Lung (tissue), 12 donors: Measurements from ENCODE around the gene AGR2. TPM values are rescaled to one million over a fixed set of nuclear protein-coding genes. Genes with fewer than 3 reads are reported as not detected.

Source experiments
- ATAC-seq: fragments of 200-7000 bp; cut with Tn5 transposase; one replicate; pipeline ENCODE4 v1.9.1; 2020; ENCODE audit warnings: moderate number of reproducible peaks; ENCODE audit not compliant: insufficient read depth, low FRiP score
- DNase-seq, 3 donors: peaks; one replicate each; pipeline ENCODE4 v3.0.0-alpha.2; 2013 to 2017
- H3K27ac ChIP-seq, 2 donors: one replicate each; pipeline ENCODE4 v1.5.1; 2013; ENCODE audit warnings: mild to moderate bottlenecking in 2 of 2, moderate library complexity in 2 of 2, control low read depth in 1 of 2, inconsistent platforms in 1 of 2, low read depth in 1 of 2, low read length in 1 of 2
- H3K27me3 ChIP-seq, 3 donors: one replicate each; pipeline ENCODE4 v1.5.1; 2013; ENCODE audit warnings: low read length in 2 of 3; ENCODE audit not compliant: control insufficient read depth in 3 of 3, insufficient read depth in 3 of 3
- H3K36me3 ChIP-seq, 4 donors: one replicate each; pipeline ENCODE4 v1.5.1; 2013; ENCODE audit warnings: low read length in 4 of 4, mild to moderate bottlenecking in 1 of 4, moderate library complexity in 1 of 4; ENCODE audit not compliant: control insufficient read depth in 4 of 4, insufficient read depth in 4 of 4
- H3K4me1 ChIP-seq, 5 donors: one replicate each; pipeline ENCODE4 v1.5.1; 2013; ENCODE audit warnings: low read length in 5 of 5, mild to moderate bottlenecking in 2 of 5, moderate library complexity in 1 of 5; ENCODE audit not compliant: control insufficient read depth in 5 of 5, insufficient read depth in 5 of 5
- H3K4me3 ChIP-seq: one replicate; pipeline ENCODE4 v1.5.1; 2013; ENCODE audit warnings: mild to moderate bottlenecking, control low read depth, moderate library complexity
- H3K9ac ChIP-seq, 2 donors: one replicate each; pipeline ENCODE4 v1.5.1; 2013; ENCODE audit warnings: low read length in 2 of 2, control low read depth in 1 of 2; ENCODE audit not compliant: insufficient read depth in 1 of 2
- H3K9me3 ChIP-seq, 4 donors: one replicate each; pipeline ENCODE4 v1.5.1; 2013; ENCODE audit warnings: low read length in 3 of 4, mild to moderate bottlenecking in 1 of 4, moderate library complexity in 1 of 4; ENCODE audit not compliant: control insufficient read depth in 4 of 4, insufficient read depth in 3 of 4
- CTCF ChIP-seq: IDR thresholded peaks from 2 replicates; pipeline ENCODE4 v1.5.1; 2012; ENCODE audit warnings: mild to moderate bottlenecking; ENCODE audit errors: control extremely low read depth, extremely low read depth
- WGBS, 2 donors: extraction: QIAGEN DNeasy Blood & Tissue Kit; methylation state at CpG; one replicate each; pipeline ENCODE4 v1.1.7; 2013; 5-methylcytosine and 5-hydroxymethylcytosine counted together
- polyA plus RNA-seq, 2 donors: library from polyadenylated mRNA; stranded (reverse); fragments of 200-250 nt; gene quantifications; one replicate each; pipeline ENCODE4 v1.2.1, GENCODE V29; 2013
- total RNA-seq, 2 donors: library from RNA; depleted of rRNA in 1 of 2; stranded (reverse); fragments of >200 nt in 1 of 2; gene quantifications; one replicate each; pipeline ENCODE4 v1.2.1, GENCODE V29; 2014 to 2021
- donor health status: control.
- donor health status: control.
- donor health status: Bipolar disorder and iron deficiency.
- donor health status: healthy.
- donor health status: DM: yes; HTN: yes; CAD: no.

Gene AGR2
- total and polyA plus RNA-seq, 4 donors, result 137 to 420 (median 290) TPM

- ATAC-seq (no peak), DNase-seq (no peak)
- Histone ChIP-seq H3K4me3 (no peak overlapping the region), H3K9ac (no peak overlapping the region), H3K9me3 (peaks cover 0 to 1% (median 0%) of the 10 kb centered on the region in 4 donors), H3K4me1 (no peaks in the 10 kb centered on the region), H3K36me3 (no peaks in the 10 kb centered on the region), H3K27ac (no peak overlapping the region), H3K27me3 (no peaks in the 10 kb centered on the region)
- 77 to 78% methylated on average over 4 of the region's 4 CpGs for WGBS, 2 donors
- TF ChIP-seq CTCF, result no peak
These were observed 7.9 kb upstream of the AGR2 start for GRCh38 chr7:16812542-16813231.

GRCh38 chr7:16811551-16811950 is 6.8 kb upstream of the AGR2 start:
- no peak for TF ChIP-seq CTCF
- H3K27me3 ChIP-seq, result no peaks in the 10 kb centered on the region
- H3K9me3 ChIP-seq, result peaks cover 0 to 1% (median 0%) of the 10 kb centered on the region in 4 donors
- no peak overlapping the region for H3K27ac ChIP-seq
- no peaks in the 10 kb centered on the region for H3K36me3 ChIP-seq
- ATAC-seq (no peak), DNase-seq (no peak)
- WGBS, 2 donors, result 57 to 82% methylated on average over 2 of the region's 2 CpGs
- no peak overlapping the region for H3K4me3 ChIP-seq
- no peak overlapping the region for H3K9ac ChIP-seq
- no peaks in the 10 kb centered on the region for H3K4me1 ChIP-seq

- Histone ChIP-seq H3K27me3 (no peaks in the 10 kb centered on the region), H3K9ac (no peak overlapping the region), H3K4me1 (no peaks in the 10 kb centered on the region), H3K9me3 (no peaks in the 10 kb centered on the region), H3K4me3 (no peak overlapping the region), H3K27ac (no peak overlapping the region), H3K36me3 (no peaks in the 10 kb centered on the region)
- 72 to 88% methylated on average over 5 of the region's 5 CpGs for WGBS, 2 donors
- DNase-seq (no peak), ATAC-seq (no peak)
- no peak for TF ChIP-seq CTCF
These were observed 5.8 kb upstream of the AGR2 start for GRCh38 chr7:16810573-16810972.

- Histone ChIP-seq H3K27ac (no peak overlapping the region), H3K9me3 (no peaks in the 10 kb centered on the region), H3K9ac (no peak overlapping the region), H3K4me1 (no peaks in the 10 kb centered on the region), H3K27me3 (no peaks in the 10 kb centered on the region), H3K4me3 (no peak overlapping the region), H3K36me3 (no peaks in the 10 kb centered on the region)
- ATAC-seq (no peak), DNase-seq (no peak)
- no peak for TF ChIP-seq CTCF
- WGBS, 2 donors, result 58 to 62% methylated on average over 2 of the region's 2 CpGs
These were observed 5.3 kb upstream of the AGR2 start for GRCh38 chr7:16810112-16810511.
